Sigmoid colon (tissue), 7 donors: ENCODE results near the gene EXT2. TPM values are rescaled to one million over a fixed set of nuclear protein-coding genes. Genes with fewer than 3 reads are reported as not detected.
A peak's percentile ranks its signal among the peaks of the same experiment; 100 is the strongest.

Experiments
- DNase-seq: peaks from one replicate; pipeline ENCODE4 v3.0.0-alpha.2; 2019
- H3K27ac ChIP-seq, 4 donors: fragments of 200-600 bp; sonication (generic); one replicate each; pipeline ENCODE4 v1.5.1; 2016 to 2019; ENCODE audit warnings: mild to moderate bottlenecking in 1 of 4
- H3K27me3 ChIP-seq, 3 donors: fragments of 200-600 bp; sonication (generic); one replicate each; pipeline ENCODE4 v1.5.1; 2019; ENCODE audit warnings: mild to moderate bottlenecking in 1 of 3
- H3K36me3 ChIP-seq, 4 donors: fragments of 200-600 bp; sonication (generic); one replicate each; pipeline ENCODE4 v1.5.1; 2016 to 2019
- H3K4me1 ChIP-seq, 4 donors: fragments of 200-600 bp; sonication (generic); one replicate each; pipeline ENCODE4 v1.5.1; 2017 to 2019
- H3K4me3 ChIP-seq, 4 donors: fragments of 200-600 bp; sonication (generic); one replicate each; pipeline ENCODE4 v1.5.1; 2017 to 2019; ENCODE audit warnings: mild to moderate bottlenecking in 2 of 4, moderate library complexity in 1 of 4
- H3K9me3 ChIP-seq, 4 donors: fragments of 200-600 bp in 3 of 4; sonication (generic) in 3 of 4; one replicate each; pipeline versions ENCODE4 v1.5.1 to v1.6.1; 2013 to 2019
- CTCF ChIP-seq, 4 experiments: fragments of 450-650 bp in 3 of 4; fragments of 200-600 bp in 1 of 4; IDR thresholded peaks; one replicate each; pipeline ENCODE4 v1.5.1; 2016 to 2019; ENCODE audit warnings: antibody characterized with exemption in 4 of 4, mild to moderate bottlenecking in 3 of 4, moderate library complexity in 2 of 4
- EP300 ChIP-seq, 4 donors: sonication (generic); formaldehyde crosslinking; IDR thresholded peaks; one replicate each; pipeline ENCODE4 v1.6.1; 2017; ENCODE audit warnings: antibody characterized with exemption in 4 of 4
- POLR2A ChIP-seq, 2 donors: fragments of 450-650 bp; IDR thresholded peaks; one replicate each; pipeline ENCODE4 v1.6.1; 2016; ENCODE audit warnings: antibody characterized with exemption in 2 of 2, mild to moderate bottlenecking in 2 of 2, moderate library complexity in 2 of 2
- POLR2AphosphoS5 ChIP-seq, 4 donors: sonication (generic); formaldehyde crosslinking; IDR thresholded peaks; one replicate each; pipeline ENCODE4 v1.6.1; 2017; ENCODE audit warnings: antibody characterized with exemption in 4 of 4
- WGBS, 2 donors: extraction: QIAGEN DNeasy Blood & Tissue Kit; methylation state at CpG; one replicate each; pipeline ENCODE4 v1.1.7; 2013; 5-methylcytosine and 5-hydroxymethylcytosine counted together
- intact Hi-C: fragments of 100-400 bp; cut with DNase I; formaldehyde crosslinking; loops from one replicate; pipeline ENCODE4 v1.15.1; 2023
- polyA plus RNA-seq, 3 donors: library from polyadenylated mRNA; stranded (reverse); fragments of 200-250 nt; gene quantifications; one replicate each; pipeline ENCODE4 v1.2.3, GENCODE V29; 2013
- total RNA-seq, 4 donors: library from RNA; depleted of rRNA; stranded (reverse); fragments of >200 nt; gene quantifications; one replicate each; pipeline ENCODE4 v1.1.0, GENCODE V29; 2016
- donor health status: healthy with polysubstance abuse.
- donor health status: Bipolar disorder and iron deficiency.
- donor health status: healthy.

Gene EXT2
- total and polyA plus RNA-seq, 7 donors = 6.6 to 68.1 (median 46.3) TPM

- Histone ChIP-seq H3K27ac (no peak overlapping the region), H3K36me3 (peaks cover 18 to 82% (median 32%) of the 10 kb centered on the region in 4 donors), H3K27me3 (no peaks in the 10 kb centered on the region), H3K9me3 (no peaks in the 10 kb centered on the region), H3K4me3 (no peak overlapping the region), H3K4me1 (no peaks in the 10 kb centered on the region)
- DNase-seq = no peak
- TF ChIP-seq EP300 (IDR thresholded peaks at IDR 0.05) (no peak), CTCF (IDR thresholded peaks at IDR 0.05) (no peak), POLR2AphosphoS5 (IDR thresholded peaks at IDR 0.05) (no peak), POLR2A (IDR thresholded peaks at IDR 0.05) (no peak)
- WGBS, 2 donors = 92 to 94% methylated on average over 6 of the region's 6 CpGs
- intact Hi-C loops = no loop called here
These were observed 35.3 kb downstream of the EXT2 start for GRCh38 chr11:44130751-44131150.

DNA sequence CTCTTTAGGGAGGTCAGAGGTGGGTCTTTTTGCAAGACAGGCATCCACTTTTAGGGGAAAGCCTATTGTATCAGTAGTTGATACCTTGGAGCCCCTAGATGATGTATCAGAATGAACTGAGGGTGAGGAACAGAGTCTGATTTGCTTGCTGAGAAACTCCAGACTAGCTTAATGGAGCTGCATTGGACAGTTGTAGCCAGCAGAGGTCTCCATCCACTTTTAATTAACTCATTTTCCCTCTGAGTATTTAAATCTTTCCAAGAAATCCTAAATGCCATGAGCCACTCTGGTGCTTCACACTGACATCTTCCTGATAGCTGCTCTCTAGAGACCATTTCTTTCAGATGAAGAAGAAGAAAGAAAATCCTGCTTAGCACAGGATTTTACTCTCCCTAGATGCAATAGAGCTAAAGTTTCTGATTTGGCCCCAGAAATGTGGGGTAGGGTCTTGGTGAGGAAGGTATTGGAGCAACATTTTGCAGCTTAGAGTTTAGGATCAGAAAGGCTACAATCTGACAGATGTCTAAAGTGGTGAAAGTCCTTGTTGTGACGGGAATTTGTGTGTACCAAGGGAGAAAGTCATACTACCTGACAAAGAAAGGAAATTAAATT lies 38.0 kb downstream of the EXT2 start:
- TF ChIP-seq POLR2A (IDR thresholded peaks at IDR 0.05) (no peak), EP300 (IDR thresholded peaks at IDR 0.05) (no peak), POLR2AphosphoS5 (IDR thresholded peaks at IDR 0.05) (no peak), CTCF (IDR thresholded peaks at IDR 0.05) (peak in 1 of 4 experiments; percentile 32)
- no peaks in the 10 kb centered on the region for H3K4me1 ChIP-seq
- intact Hi-C loops = no loop called here
- 51 to 83% methylated on average over 1 of the region's 1 CpG for WGBS, 2 donors
- H3K36me3 ChIP-seq = peaks cover 5 to 60% (median 16%) of the 10 kb centered on the region in 4 donors
- no peak overlapping the region for H3K4me3 ChIP-seq
- DNase-seq = no peak
- no peak overlapping the region for H3K27ac ChIP-seq
- no peaks in the 10 kb centered on the region for H3K9me3 ChIP-seq
- H3K27me3 ChIP-seq = no peaks in the 10 kb centered on the region

DNA sequence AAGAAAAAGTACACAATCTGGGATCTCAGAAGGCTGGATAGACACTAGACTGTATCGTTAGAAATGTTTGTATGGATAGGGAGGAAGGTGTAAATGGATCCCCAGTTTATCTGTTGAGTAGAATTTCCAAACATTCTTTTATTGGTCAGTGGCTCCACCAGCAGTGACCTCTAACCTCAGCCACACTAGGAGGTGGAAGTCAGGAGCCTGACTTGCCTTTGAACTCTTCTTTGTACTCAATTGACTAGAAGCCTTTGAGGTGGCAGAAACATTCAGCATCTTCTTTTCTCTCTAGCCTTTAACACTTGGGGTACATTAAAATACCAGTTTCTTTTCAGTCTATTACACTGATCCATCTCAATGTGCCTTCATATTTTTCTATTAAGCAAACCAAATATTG lies 39.1 kb downstream of the EXT2 start:
- Histone ChIP-seq H3K27me3 (no peaks in the 10 kb centered on the region), H3K4me1 (no peaks in the 10 kb centered on the region), H3K36me3 (peaks cover 4 to 48% (median 12%) of the 10 kb centered on the region in 4 donors), H3K4me3 (no peak overlapping the region), H3K9me3 (no peaks in the 10 kb centered on the region), H3K27ac (no peak overlapping the region)
- 77 to 90% methylated on average over 1 of the region's 1 CpG for WGBS, 2 donors
- TF ChIP-seq EP300 (IDR thresholded peaks at IDR 0.05) = no peak
- TF ChIP-seq POLR2AphosphoS5 (IDR thresholded peaks at IDR 0.05) = no peak
- no peak for TF ChIP-seq POLR2A (IDR thresholded peaks at IDR 0.05)
- DNase-seq = no peak
- intact Hi-C loops = no loop called here

DNA sequence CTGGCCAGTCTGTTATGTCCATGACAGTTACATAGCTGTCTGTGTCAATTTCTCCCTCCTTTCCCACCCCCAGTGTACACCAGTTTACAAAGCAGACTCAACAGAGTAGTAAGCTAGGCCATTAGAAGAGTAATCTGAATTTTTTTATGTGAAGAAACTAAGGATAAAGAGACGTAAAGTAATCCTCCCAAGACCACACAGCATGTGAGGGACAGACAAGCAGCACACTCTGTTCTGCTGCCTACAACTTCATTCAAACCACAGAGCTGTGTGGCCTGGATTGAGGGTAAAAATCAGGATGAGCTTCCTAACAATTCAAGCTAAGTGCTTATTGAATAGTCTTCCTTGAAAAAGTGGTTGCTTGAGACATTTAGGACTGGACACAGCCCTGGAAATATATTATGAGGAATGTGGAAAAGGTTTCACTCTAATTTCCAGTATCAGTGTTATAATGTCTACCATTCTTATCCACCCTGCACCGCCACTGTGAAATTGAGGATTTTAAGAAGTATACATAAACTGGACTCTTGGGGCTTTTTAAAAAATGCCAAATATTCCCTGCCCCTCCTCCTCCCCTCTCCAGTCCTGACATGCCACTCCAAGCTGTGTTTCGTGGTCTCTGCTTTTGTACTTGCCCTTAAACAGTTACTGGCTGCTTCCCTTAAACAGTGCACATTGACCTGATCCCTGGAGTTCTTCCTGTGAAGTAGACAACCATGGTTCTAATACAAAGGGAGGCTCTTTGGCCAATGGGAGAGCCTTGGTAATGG lies 40.9 kb downstream of the EXT2 start:
- H3K27ac ChIP-seq = no peak overlapping the region
- DNase-seq = no peak
- peaks cover 0 to 4% (median 0%) of the 10 kb centered on the region in 4 donors for H3K4me1 ChIP-seq
- H3K4me3 ChIP-seq = no peak overlapping the region
- TF ChIP-seq EP300 (IDR thresholded peaks at IDR 0.05) (no peak), CTCF (IDR thresholded peaks at IDR 0.05) (no peak), POLR2A (IDR thresholded peaks at IDR 0.05) (no peak), POLR2AphosphoS5 (IDR thresholded peaks at IDR 0.05) (no peak)
- no peaks in the 10 kb centered on the region for H3K9me3 ChIP-seq
- 88 to 94% methylated on average over 3 of the region's 3 CpGs for WGBS, 2 donors
- peaks cover 0 to 31% (median under 1%) of the 10 kb centered on the region in 4 donors for H3K36me3 ChIP-seq
- intact Hi-C loops = no loop called here
- H3K27me3 ChIP-seq = no peaks in the 10 kb centered on the region

GRCh38 chr11:44137057-44137456 lies 41.6 kb downstream of the EXT2 start:
- no peaks in the 10 kb centered on the region for H3K9me3 ChIP-seq
- DNase-seq = no peak
- TF ChIP-seq EP300 (IDR thresholded peaks at IDR 0.05) (no peak), CTCF (IDR thresholded peaks at IDR 0.05) (no peak), POLR2A (IDR thresholded peaks at IDR 0.05) (no peak), POLR2AphosphoS5 (IDR thresholded peaks at IDR 0.05) (no peak)
- H3K4me3 ChIP-seq = no peak overlapping the region
- WGBS, 2 donors = 70 to 75% methylated on average over 1 of the region's 1 CpG
- no peak overlapping the region for H3K27ac ChIP-seq
- intact Hi-C loops = no loop called here
- no peaks in the 10 kb centered on the region for H3K27me3 ChIP-seq
- peaks cover 0 to 4% (median 0%) of the 10 kb centered on the region in 4 donors for H3K4me1 ChIP-seq
- peaks cover 0 to 24% (median 0%) of the 10 kb centered on the region in 4 donors for H3K36me3 ChIP-seq
